ENCODE data around the gene TMC1. TPM values are rescaled to one million over a fixed set of nuclear protein-coding genes. Genes with fewer than 3 reads are reported as not detected.
"Not testable (repeated sequence)": the region's sequence is repeated elsewhere in the genome, so short reads cannot be mapped to it uniquely, and the experiment has no call there.

TMC1 gene
- under 1 TPM in 2 of 4 donors, not detected in 2; 0.12 to 0.25 TPM for polyA plus RNA-seq
- long read RNA-seq, donor 1 = 0 reads
- long read RNA-seq, donor 2 = 0 reads
- long read RNA-seq, donor 3 = 0 reads
- long read RNA-seq, donor 4 = 0 reads
- long read RNA-seq, donor 5 = 0 reads
- long read RNA-seq, donor 6 = 0 reads
- long read RNA-seq, donor 7 = 0 reads
- long read RNA-seq, donor 8 = 0 reads
- long read RNA-seq, donor 9 = 0 reads
- long read RNA-seq, donor 10 = 0 reads

DNA sequence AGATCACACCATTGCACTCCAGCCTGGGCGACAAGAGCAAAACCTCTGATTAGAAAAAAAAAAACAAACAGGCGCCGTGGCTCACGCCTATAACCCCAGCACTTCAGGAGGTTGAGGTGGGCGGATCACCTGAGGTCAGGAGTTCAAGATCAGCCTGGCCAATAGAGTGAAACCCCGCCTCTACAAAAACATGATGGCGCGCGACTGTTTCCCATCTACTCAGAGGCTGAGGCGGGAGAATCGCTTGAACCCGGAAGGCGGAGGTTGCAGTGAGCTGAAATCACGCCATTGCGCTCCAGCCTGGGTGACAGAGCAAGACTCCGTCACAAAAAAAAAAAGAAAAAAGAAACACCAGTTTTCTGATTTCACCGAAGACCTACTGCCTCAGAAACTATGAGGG lies at the start of gene TMC1:
Gene TMC1 (plus strand): TSS at position 193 of the 400 bp plus-strand sequence. CDS start 127,041 bp downstream, outside the sequence.
- not testable (repeated sequence) for H3K4me1 ChIP-seq (ENCODE audit: control insufficient read depth in 3 of 3, insufficient read depth in 2 of 3, low read depth in 1 of 3, low read length in 2 of 3); H3K27ac ChIP-seq (ENCODE audit: low read depth in 1 of 3, low read length in 2 of 3); H3K36me3 ChIP-seq (ENCODE audit: control insufficient read depth in 3 of 3, insufficient read depth in 2 of 3, low read depth in 1 of 3, low read length in 3 of 3); H3K9me3 ChIP-seq (ENCODE audit: control insufficient read depth in 2 of 2, insufficient read depth in 1 of 2, low read depth in 1 of 2, low read length in 1 of 2); H3K27me3 ChIP-seq (ENCODE audit: control insufficient read depth in 3 of 3, insufficient read depth in 3 of 3, low read length in 3 of 3); H3K4me3 ChIP-seq (ENCODE audit: low read depth in 1 of 3, low read length in 3 of 3); FAIRE-seq; DNase-seq
- WGBS, 3 donors = 96 to 98% (median 98%) methylated on average over 17 of the region's 17 CpGs

DNA sequence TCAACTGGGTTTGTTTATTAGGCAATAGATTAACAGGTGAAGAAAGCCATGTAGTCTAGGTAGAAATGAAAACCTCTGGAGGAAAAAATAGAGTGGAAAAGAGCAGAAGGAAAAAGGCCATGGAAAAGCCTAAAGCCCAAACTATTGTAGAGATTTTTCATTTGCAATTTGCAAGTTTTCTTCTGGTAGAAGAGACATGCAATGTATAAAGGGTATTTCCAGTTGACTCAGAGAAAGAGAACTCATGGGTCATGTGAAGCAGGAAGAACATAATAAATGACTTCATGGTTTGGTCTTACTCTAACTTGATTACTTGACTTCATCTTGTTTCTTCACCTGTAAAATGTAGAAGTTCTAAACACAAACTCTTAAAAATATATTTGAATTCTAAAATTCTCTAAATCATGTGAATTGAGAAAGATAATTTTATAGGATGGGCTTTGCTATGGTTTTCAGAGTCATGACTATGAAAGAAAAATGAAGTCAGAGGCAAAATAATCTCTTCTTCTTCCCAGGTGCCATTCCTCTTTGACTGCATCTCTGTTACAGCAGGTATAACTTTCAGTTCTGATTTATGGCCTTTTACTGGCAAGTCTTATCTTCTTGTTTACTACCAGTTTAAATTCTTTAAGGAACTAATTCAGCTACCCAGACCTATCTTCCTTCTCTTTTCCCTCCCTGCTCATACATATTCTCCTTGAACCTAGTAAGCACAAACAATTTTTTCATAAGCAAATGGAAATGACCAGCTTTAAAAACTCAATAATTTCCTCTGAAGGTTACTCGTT lies 47.7 kb upstream of the TMC1 start:
- DNase-seq = peak; percentile 62 to 72
- Histone ChIP-seq H3K4me3 (ENCODE audit: low read depth in 1 of 3, low read length in 3 of 3) (no peak overlapping the region), H3K27ac (ENCODE audit: low read depth in 1 of 3, low read length in 2 of 3) (peak overlapping the region in 1 of 3 donors; percentile 55), H3K36me3 (ENCODE audit: control insufficient read depth in 3 of 3, insufficient read depth in 2 of 3, low read depth in 1 of 3, low read length in 3 of 3) (no peaks in the 10 kb centered on the region), H3K9me3 (ENCODE audit: control insufficient read depth in 2 of 2, insufficient read depth in 1 of 2, low read depth in 1 of 2, low read length in 1 of 2) (no peaks in the 10 kb centered on the region), H3K27me3 (ENCODE audit: control insufficient read depth in 3 of 3, insufficient read depth in 3 of 3, low read length in 3 of 3) (no peaks in the 10 kb centered on the region), H3K4me1 (ENCODE audit: control insufficient read depth in 3 of 3, insufficient read depth in 2 of 3, low read depth in 1 of 3, low read length in 2 of 3) (peaks cover 2 to 34% (median 13%) of the 10 kb centered on the region in 3 donors)
- no peak for FAIRE-seq
- 9 to 22% (median 10%) methylated on average over 1 of the region's 1 CpG for WGBS, 3 donors

DNA sequence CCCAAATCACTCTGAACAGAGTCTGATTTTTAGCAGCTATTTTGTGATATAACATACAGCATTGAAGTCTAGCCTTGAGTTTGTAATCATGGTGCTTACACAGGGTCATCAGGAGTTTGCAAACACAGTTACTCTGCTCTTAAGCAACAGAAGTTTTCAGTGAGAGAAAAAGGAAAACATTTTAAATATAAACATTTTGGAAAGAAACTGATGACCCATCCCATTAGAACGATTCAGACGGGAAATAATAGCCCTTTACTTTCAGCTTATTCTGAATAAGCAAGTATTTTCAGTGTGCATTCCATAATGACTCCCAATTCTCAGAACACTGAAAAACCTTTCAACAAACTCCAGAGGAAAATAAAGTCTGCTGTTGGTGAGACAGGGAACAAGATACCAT lies 46.7 kb upstream of the TMC1 start:
- DNase-seq = no peak
- H3K4me3 ChIP-seq (ENCODE audit: low read depth in 1 of 3, low read length in 3 of 3) = no peak overlapping the region
- FAIRE-seq = no peak
- H3K4me1 ChIP-seq (ENCODE audit: control insufficient read depth in 3 of 3, insufficient read depth in 2 of 3, low read depth in 1 of 3, low read length in 2 of 3) = peaks cover 2 to 34% (median 13%) of the 10 kb centered on the region in 3 donors
- H3K27me3 ChIP-seq (ENCODE audit: control insufficient read depth in 3 of 3, insufficient read depth in 3 of 3, low read length in 3 of 3) = no peaks in the 10 kb centered on the region
- no peaks in the 10 kb centered on the region for H3K9me3 ChIP-seq (ENCODE audit: control insufficient read depth in 2 of 2, insufficient read depth in 1 of 2, low read depth in 1 of 2, low read length in 1 of 2)
- H3K27ac ChIP-seq (ENCODE audit: low read depth in 1 of 3, low read length in 2 of 3) = peak overlapping the region in 1 of 3 donors; percentile 55
- WGBS, 3 donors = 59 to 77% (median 70%) methylated on average over 2 of the region's 2 CpGs
- no peaks in the 10 kb centered on the region for H3K36me3 ChIP-seq (ENCODE audit: control insufficient read depth in 3 of 3, insufficient read depth in 2 of 3, low read depth in 1 of 3, low read length in 3 of 3)

DNA sequence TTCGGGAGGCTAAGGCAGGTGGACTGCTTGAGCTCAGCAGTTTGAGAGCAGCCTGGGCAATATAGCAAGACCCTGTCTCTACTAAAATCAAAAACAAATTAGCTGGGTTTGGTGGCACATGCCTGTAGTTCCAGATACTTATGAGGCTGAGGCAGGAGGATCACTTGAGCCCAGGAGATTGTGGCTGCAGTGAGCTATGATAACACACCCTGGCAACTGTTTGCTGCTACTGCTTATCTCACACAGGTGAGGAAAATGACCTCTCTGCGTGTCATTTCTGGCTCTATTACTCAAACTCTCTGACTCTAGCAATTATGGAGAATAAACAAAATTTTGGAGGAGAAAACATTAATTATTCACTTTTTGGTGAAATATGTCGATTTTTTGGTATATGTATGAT lies 45.3 kb upstream of the TMC1 start:
- Histone ChIP-seq H3K27ac (ENCODE audit: low read depth in 1 of 3, low read length in 2 of 3) (peak overlapping the region in 2 of 3 donors; percentile 31 to 68), H3K4me1 (ENCODE audit: control insufficient read depth in 3 of 3, insufficient read depth in 2 of 3, low read depth in 1 of 3, low read length in 2 of 3) (peaks cover 2 to 34% (median 13%) of the 10 kb centered on the region in 3 donors), H3K9me3 (ENCODE audit: control insufficient read depth in 2 of 2, insufficient read depth in 1 of 2, low read depth in 1 of 2, low read length in 1 of 2) (no peaks in the 10 kb centered on the region), H3K36me3 (ENCODE audit: control insufficient read depth in 3 of 3, insufficient read depth in 2 of 3, low read depth in 1 of 3, low read length in 3 of 3) (no peaks in the 10 kb centered on the region), H3K4me3 (ENCODE audit: low read depth in 1 of 3, low read length in 3 of 3) (no peak overlapping the region), H3K27me3 (ENCODE audit: control insufficient read depth in 3 of 3, insufficient read depth in 3 of 3, low read length in 3 of 3) (no peaks in the 10 kb centered on the region)
- 30 to 66% (median 47%) methylated on average over 3 of the region's 3 CpGs for WGBS, 3 donors
- FAIRE-seq (no peak), DNase-seq (peak in 1 of 2 donors; percentile 69)

DNA sequence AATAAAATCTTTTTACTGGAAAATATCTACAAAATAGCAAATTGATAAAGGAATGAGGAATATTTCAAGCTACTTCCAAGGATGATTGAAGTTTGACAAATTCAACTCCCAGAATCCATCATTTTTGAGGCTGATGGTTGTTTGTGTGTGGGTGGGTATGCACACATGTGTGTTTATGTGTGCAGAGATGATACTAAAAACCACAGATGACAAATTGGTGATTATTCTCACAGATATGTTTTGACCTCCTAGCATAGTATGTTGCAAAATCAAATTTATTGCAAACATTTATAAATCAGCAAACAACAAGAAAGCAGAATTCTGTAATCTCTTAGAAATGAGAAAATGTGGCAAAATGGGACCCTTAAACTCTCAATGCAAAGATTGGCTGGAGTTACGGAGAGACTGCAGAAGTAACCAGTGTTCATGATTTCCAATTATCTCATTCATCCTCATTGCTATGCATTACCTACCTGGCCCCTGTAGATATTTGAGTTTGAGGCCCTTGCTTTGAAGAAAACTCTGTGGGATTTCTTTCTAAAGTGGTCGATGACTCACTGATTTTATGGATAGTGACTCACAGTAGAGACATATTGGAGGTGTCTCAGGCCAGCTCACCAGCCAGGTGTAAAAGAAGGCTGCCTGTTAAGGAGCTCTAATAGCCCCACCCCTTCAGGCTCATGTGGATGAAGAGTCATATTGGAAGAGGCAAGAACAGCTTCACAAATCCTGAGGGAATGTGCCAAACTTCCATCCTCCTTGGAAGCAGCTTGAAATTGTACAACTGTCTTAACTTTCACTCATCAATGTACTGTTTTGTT lies 44.6 kb upstream of the TMC1 start:
- H3K27me3 ChIP-seq (ENCODE audit: control insufficient read depth in 3 of 3, insufficient read depth in 3 of 3, low read length in 3 of 3) = no peaks in the 10 kb centered on the region
- DNase-seq (peak; percentile 86), FAIRE-seq (no peak)
- H3K27ac ChIP-seq (ENCODE audit: low read depth in 1 of 3, low read length in 2 of 3) = peak overlapping the region in 1 of 3 donors; percentile 68
- no peak overlapping the region for H3K4me3 ChIP-seq (ENCODE audit: low read depth in 1 of 3, low read length in 3 of 3)
- 30 to 62% (median 56%) methylated on average over 2 of the region's 2 CpGs for WGBS, 3 donors
- no peaks in the 10 kb centered on the region for H3K36me3 ChIP-seq (ENCODE audit: control insufficient read depth in 3 of 3, insufficient read depth in 2 of 3, low read depth in 1 of 3, low read length in 3 of 3)
- peaks cover 2 to 34% (median 13%) of the 10 kb centered on the region in 3 donors for H3K4me1 ChIP-seq (ENCODE audit: control insufficient read depth in 3 of 3, insufficient read depth in 2 of 3, low read depth in 1 of 3, low read length in 2 of 3)
- no peaks in the 10 kb centered on the region for H3K9me3 ChIP-seq (ENCODE audit: control insufficient read depth in 2 of 2, insufficient read depth in 1 of 2, low read depth in 1 of 2, low read length in 1 of 2)

DNA sequence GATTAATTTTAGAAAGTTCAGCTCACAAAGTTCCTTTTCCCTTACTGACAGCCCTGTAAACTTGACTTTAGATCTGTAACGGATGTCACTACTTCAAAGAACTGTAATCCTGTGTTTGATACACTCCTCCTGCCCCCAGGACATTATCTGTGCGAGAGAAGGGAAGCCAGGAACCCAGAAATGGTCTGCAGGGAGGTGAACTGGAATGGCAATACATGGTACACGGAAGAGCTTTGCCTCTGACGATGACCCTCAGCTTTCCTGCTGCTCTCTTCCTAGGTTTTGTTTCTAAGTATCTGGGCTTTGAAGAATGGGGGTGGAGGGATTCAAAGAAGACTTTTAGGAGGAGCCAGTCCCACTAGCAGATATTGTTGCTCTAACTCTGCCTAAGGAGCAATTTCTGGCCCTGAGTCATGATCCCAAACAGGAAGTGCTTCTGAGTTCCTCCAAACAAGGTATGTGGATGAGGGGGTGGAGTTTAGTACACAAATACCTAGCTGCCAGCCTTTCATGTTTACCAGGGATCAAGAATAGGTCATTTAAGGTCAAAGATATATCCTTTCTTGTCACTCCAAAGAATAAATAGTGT lies 43.4 kb upstream of the TMC1 start:
- Histone ChIP-seq H3K9me3 (ENCODE audit: control insufficient read depth in 2 of 2, insufficient read depth in 1 of 2, low read depth in 1 of 2, low read length in 1 of 2) (no peaks in the 10 kb centered on the region), H3K27me3 (ENCODE audit: control insufficient read depth in 3 of 3, insufficient read depth in 3 of 3, low read length in 3 of 3) (no peaks in the 10 kb centered on the region), H3K4me3 (ENCODE audit: low read depth in 1 of 3, low read length in 3 of 3) (no peak overlapping the region), H3K27ac (ENCODE audit: low read depth in 1 of 3, low read length in 2 of 3) (peak overlapping the region; percentile 59 to 86 (median 68)), H3K4me1 (ENCODE audit: control insufficient read depth in 3 of 3, insufficient read depth in 2 of 3, low read depth in 1 of 3, low read length in 2 of 3) (peaks cover 2 to 33% (median 13%) of the 10 kb centered on the region in 3 donors), H3K36me3 (ENCODE audit: control insufficient read depth in 3 of 3, insufficient read depth in 2 of 3, low read depth in 1 of 3, low read length in 3 of 3) (no peaks in the 10 kb centered on the region)
- DNase-seq = peak; percentile 66 to 84
- 44 to 56% (median 52%) methylated on average over 4 of the region's 4 CpGs for WGBS, 3 donors
- FAIRE-seq = no peak

DNA sequence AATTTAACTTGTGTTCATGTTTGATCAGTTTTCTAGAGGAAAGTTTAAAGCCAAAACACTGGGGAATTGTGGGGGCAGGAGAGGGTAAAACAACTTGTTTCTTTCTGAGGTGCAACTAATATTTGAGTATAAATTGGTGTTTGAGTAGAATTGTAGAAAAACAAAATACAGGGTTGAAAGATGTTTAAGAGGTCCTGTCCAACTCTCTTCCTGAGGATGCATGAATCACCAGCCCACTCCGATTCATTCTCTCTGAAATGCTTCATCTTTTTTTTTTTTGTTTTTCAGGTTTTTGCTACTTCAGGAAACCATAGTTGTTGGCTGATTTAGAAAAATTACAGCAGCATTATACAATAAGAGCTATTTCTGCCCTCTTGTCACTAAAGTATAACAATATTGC lies 42.4 kb upstream of the TMC1 start:
- no peak overlapping the region for H3K27ac ChIP-seq (ENCODE audit: low read depth in 1 of 3, low read length in 2 of 3)
- peaks cover 2 to 27% (median 8%) of the 10 kb centered on the region in 3 donors for H3K4me1 ChIP-seq (ENCODE audit: control insufficient read depth in 3 of 3, insufficient read depth in 2 of 3, low read depth in 1 of 3, low read length in 2 of 3)
- FAIRE-seq = no peak
- 63 to 81% (median 63%) methylated on average over 1 of the region's 1 CpG for WGBS, 3 donors
- no peaks in the 10 kb centered on the region for H3K27me3 ChIP-seq (ENCODE audit: control insufficient read depth in 3 of 3, insufficient read depth in 3 of 3, low read length in 3 of 3)
- H3K9me3 ChIP-seq (ENCODE audit: control insufficient read depth in 2 of 2, insufficient read depth in 1 of 2, low read depth in 1 of 2, low read length in 1 of 2) = no peaks in the 10 kb centered on the region
- no peak for DNase-seq
- H3K36me3 ChIP-seq (ENCODE audit: control insufficient read depth in 3 of 3, insufficient read depth in 2 of 3, low read depth in 1 of 3, low read length in 3 of 3) = no peaks in the 10 kb centered on the region
- H3K4me3 ChIP-seq (ENCODE audit: low read depth in 1 of 3, low read length in 3 of 3) = no peak overlapping the region

DNA sequence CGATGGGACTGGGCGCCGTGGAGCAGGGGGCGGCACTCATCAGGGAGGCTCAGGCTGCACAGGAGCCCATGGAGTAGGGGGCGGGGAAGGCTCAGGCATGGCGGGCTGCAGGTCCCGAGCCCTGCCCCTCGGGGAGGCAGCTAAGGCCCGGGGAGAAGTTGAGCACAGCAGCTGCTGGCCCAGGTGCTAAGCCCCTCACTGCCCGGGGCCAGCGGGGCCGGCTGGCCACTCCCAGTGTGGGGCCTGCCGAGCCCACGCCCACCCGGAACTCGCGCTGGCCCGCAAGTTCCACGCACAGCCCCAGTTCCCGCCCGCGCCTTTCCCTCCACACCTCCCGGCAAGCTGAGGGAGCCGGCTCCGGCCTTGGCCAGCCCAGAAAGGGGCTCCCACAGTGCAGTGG lies 41.1 kb upstream of the TMC1 start:
- not testable (repeated sequence) for H3K9me3 ChIP-seq (ENCODE audit: control insufficient read depth in 2 of 2, insufficient read depth in 1 of 2, low read depth in 1 of 2, low read length in 1 of 2); FAIRE-seq; H3K4me3 ChIP-seq (ENCODE audit: low read depth in 1 of 3, low read length in 3 of 3); H3K27ac ChIP-seq (ENCODE audit: low read depth in 1 of 3, low read length in 2 of 3); H3K36me3 ChIP-seq (ENCODE audit: control insufficient read depth in 3 of 3, insufficient read depth in 2 of 3, low read depth in 1 of 3, low read length in 3 of 3); DNase-seq; H3K27me3 ChIP-seq (ENCODE audit: control insufficient read depth in 3 of 3, insufficient read depth in 3 of 3, low read length in 3 of 3)
- WGBS, 3 donors = 94 to 97% (median 97%) methylated on average over 18 to 25 of the region's 25 CpGs
- H3K4me1 ChIP-seq (ENCODE audit: control insufficient read depth in 3 of 3, insufficient read depth in 2 of 3, low read depth in 1 of 3, low read length in 2 of 3) = peaks cover 2 to 33% (median 4%) of the 10 kb centered on the region in 3 donors
